Kidney tubule cell (primary cell): ENCODE measurements around the gene ZNF697.
"Not testable (repeated sequence)": the region's sequence is repeated elsewhere in the genome, so short reads cannot be mapped to it uniquely, and the experiment has no call there.

ENCODE experiments used
- DNase-seq: peaks from one replicate; pipeline ENCODE4 v3.0.0-alpha.2; 2018; ENCODE audit warnings: low spot score

ZNF697 gene

GRCh38 chr1:119631433-119632102, 16.5 kb downstream of the ZNF697 start:
- peak; percentile 87 for DNase-seq

GRCh38 chr1:119631086-119631432, 17.0 kb downstream of the ZNF697 start:
- DNase-seq, result no peak

- DNase-seq, result no peak
Observed at GRCh38 chr1:119626841-119627240, 21.2 kb downstream of the ZNF697 start.

GRCh38 chr1:119626011-119626545, 22.0 kb downstream of the ZNF697 start:
- DNase-seq, result no peak

GRCh38 chr1:119623678-119624077, 24.4 kb downstream of the ZNF697 start:
- no peak for DNase-seq

GRCh38 chr1:119623193-119623515, 24.9 kb downstream of the ZNF697 start:
- DNase-seq, result no peak

- DNase-seq, result no peak
Observed at GRCh38 chr1:119622311-119623192, 25.5 kb downstream of the ZNF697 start.

GRCh38 chr1:119621705-119622104, 26.4 kb downstream of the ZNF697 start:
- DNase-seq, result no peak

GRCh38 chr1:119617751-119618691, 30.0 kb downstream of the ZNF697 start:
- no peak for DNase-seq

- not testable (repeated sequence) for DNase-seq
Observed at GRCh38 chr1:119616748-119617147, 31.3 kb downstream of the ZNF697 start.

GRCh38 chr1:119615100-119615499, 33.0 kb downstream of the ZNF697 start:
- not testable (repeated sequence) for DNase-seq

GRCh38 chr1:119613769-119614720, 34.0 kb downstream of the ZNF697 start:
- peak; percentile 84 for DNase-seq

- DNase-seq, result peak; percentile 71
Observed at GRCh38 chr1:119611701-119612113, 36.4 kb downstream of the ZNF697 start.

GRCh38 chr1:119608816-119609215, 39.2 kb downstream of the ZNF697 start:
- DNase-seq, result not testable (repeated sequence)

- not testable (repeated sequence) for DNase-seq
Observed at GRCh38 chr1:119607087-119607807, 40.8 kb downstream of the ZNF697 start.

GRCh38 chr1:119606394-119606793, 41.7 kb downstream of the ZNF697 start:
- DNase-seq, result no peak

- DNase-seq, result peak; percentile 21
Observed at GRCh38 chr1:119605686-119606085, 42.4 kb downstream of the ZNF697 start.

- not testable (repeated sequence) for DNase-seq
Observed at GRCh38 chr1:119605080-119605479, 43.0 kb downstream of the ZNF697 start.

- DNase-seq, result peak; percentile 23
Observed at GRCh38 chr1:119603695-119604094, 44.4 kb downstream of the ZNF697 start.

- peak; percentile 59 for DNase-seq
Observed at GRCh38 chr1:119603241-119603640, 44.8 kb downstream of the ZNF697 start.
